HG02759 (cell line): ENCODE measurements around the gene MZT1.

Source experiments
- ATAC-seq: cut with Tn5 transposase; IDR thresholded peaks from one replicate; pipeline ENCODE4 v1.9.1; 2021; ENCODE audit warnings: mild to moderate bottlenecking, moderate library complexity; ENCODE audit not compliant: unreplicated experiment

MZT1 gene

GRCh38 chr13:72686766-72687165 lies 40.7 kb downstream of the MZT1 start:
- ATAC-seq: no peak

DNA sequence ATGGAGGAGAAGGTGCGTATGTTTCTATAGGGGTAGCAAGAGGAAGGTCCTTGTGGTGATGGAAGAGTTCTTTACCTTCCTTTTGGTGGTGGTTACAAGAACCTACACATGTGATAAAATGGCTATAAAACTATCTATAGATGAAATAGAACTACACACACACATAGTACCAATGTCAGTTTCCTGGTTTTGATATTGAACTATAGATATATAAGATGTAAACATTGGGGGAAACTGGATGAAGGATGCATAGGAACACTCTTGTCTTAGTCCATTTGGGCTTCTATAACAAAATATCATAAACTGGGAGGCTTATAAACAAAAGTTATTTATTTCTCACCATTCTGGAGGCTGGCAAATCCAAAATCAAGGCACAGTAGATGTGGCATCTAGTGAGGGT lies 47.1 kb downstream of the MZT1 start:
- ATAC-seq: no peak

DNA sequence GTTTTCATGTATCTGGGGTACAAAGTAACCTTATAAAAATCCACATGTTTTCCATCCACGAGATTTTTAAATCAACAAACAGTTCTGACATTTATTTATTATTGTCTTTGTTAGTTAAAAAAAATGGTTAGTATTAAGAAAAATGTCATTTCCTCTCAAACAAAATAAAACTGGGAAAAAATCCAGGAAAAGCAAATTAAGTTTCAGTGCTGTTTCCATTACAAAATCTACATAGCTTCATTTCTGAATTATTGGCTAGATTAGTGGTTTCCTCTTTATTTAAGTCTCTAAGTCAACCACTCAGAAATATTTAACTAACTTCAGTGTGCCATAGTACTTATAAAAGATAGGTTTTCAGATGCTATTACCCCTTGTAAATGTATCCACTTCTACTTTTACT lies 49.1 kb downstream of the MZT1 start:
- ATAC-seq: no peak

GRCh38 chr13:72677431-72677830 lies 50.0 kb downstream of the MZT1 start:
- no peak for ATAC-seq

DNA sequence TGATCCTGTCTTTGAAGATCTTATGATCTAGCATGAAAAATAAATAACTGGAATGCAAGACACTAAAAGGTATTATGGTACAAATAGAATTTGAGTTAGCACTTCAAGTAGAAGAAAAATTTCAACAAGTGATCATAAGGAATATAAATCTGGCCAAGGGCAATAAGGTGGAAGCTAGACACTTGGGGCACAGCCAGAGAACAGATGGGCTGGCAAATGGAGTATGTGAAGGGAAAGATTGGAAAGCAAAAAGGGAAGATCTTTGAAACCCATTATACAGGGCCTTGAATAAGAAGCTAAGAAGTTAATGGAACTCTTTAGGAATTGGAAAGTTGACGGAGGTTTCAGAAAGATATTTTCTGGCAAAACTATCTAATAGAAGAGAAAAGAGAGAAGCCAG lies 61.0 kb downstream of the MZT1 start:
- no peak for ATAC-seq

DNA sequence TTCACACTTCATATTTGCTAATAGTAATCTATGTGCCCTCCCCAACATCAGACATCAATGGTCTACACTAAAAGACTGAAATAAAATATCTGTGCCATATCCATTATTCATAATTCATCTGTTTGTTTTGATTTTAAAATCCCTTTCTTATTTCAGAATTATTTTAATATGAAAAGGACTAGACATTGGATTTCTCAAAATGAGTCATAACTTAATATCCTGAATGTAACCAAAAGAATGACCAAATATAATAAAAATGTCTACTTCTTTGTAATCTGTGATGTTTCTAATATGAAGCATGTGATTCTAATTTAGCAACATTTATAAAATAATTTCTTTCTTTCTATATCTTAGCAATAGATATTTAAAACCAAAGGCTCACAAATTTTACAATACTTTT lies 64.9 kb downstream of the MZT1 start:
- ATAC-seq: no peak
